HepG2 (cell line): ENCODE measurements around the gene ZNF416. TPM values are rescaled to one million over a fixed set of nuclear protein-coding genes. Genes with fewer than 3 reads are reported as not detected.

ENCODE experiments used
- AGO1 ChIP-seq: fragments of 200-400 bp; formaldehyde crosslinking; IDR thresholded peaks from 2 replicates; pipeline ENCODE4 v1.6.1; 2017; ENCODE audit warnings: mild to moderate bottlenecking, low read depth, low read length, moderate library complexity; ENCODE audit not compliant: poor library complexity, severe bottlenecking
- FOXJ3 ChIP-seq: sonication (generic); formaldehyde crosslinking; IDR thresholded peaks from 2 replicates; pipeline ENCODE4 v1.4.0; 2020; ENCODE audit warnings: missing genetic modification reagents, mild to moderate bottlenecking, borderline replicate concordance
- HDAC1 ChIP-seq: sonication (generic); formaldehyde crosslinking; IDR thresholded peaks from 2 replicates; pipeline ENCODE4 v1.5.1; 2020; ENCODE audit warnings: mild to moderate bottlenecking, missing genetic modification reagents
- HNRNPK ChIP-seq: fragments of 200-400 bp; formaldehyde crosslinking; IDR thresholded peaks from 2 replicates; pipeline ENCODE4 v1.6.1; 2018; ENCODE audit warnings: low read length, low read depth, moderate library complexity, mild to moderate bottlenecking; ENCODE audit not compliant: poor library complexity, severe bottlenecking
- MAFF ChIP-seq: IDR thresholded peaks from 2 replicates; pipeline ENCODE4 v1.6.1; 2011; ENCODE audit warnings: low read depth, low read length, improper control_type of control experiment
- MAFK ChIP-seq, 2 experiments: IDR thresholded peaks in 1 of 2; conservative IDR thresholded peaks in 1 of 2; 2 replicates each; pipeline ENCODE4 v1.6.1; 2011; ENCODE audit warnings: improper control_type of control experiment in 2 of 2, low read length in 2 of 2
- PAX8 ChIP-seq: sonication (generic); formaldehyde crosslinking; IDR thresholded peaks from 2 replicates; pipeline ENCODE4 v1.8.0; 2022; ENCODE audit warnings: mild to moderate bottlenecking, missing genetic modification reagents, borderline replicate concordance
- THAP11 ChIP-seq: IDR thresholded peaks from 2 replicates; pipeline ENCODE4 v1.6.1; 2016; ENCODE audit warnings: missing biosample characterization, missing genetic modification reagents
- ZMYM3 ChIP-seq: sonication (generic); formaldehyde crosslinking; IDR thresholded peaks from 2 replicates; pipeline ENCODE4 v1.5.1; 2020; ENCODE audit warnings: mild to moderate bottlenecking, missing genetic modification reagents
- ZNF343 ChIP-seq: sonication (generic); formaldehyde crosslinking; IDR thresholded peaks from 2 replicates; pipeline ENCODE4 v1.4.0; 2020; ENCODE audit warnings: mild to moderate bottlenecking, missing genetic modification reagents
- polyA plus RNA-seq, 8 experiments: library from polyadenylated mRNA; depleted of rRNA in 3 of 8; stranded (reverse) in 7 of 8; unstranded in 1 of 8; fragments of >200 nt; fragmentation: Illumina TruSeq in 4 of 8; extraction: Trizol in 4 of 8; gene quantifications; 2 replicates each; pipeline versions ENCODE4 v1.2.1 to v1.2.3, GENCODE V29; 2011 to 2016; ENCODE audit warnings: low read depth in 4 of 8, missing spikeins in 1 of 8, mixed read lengths in 1 of 8; ENCODE audit not compliant: insufficient read depth in 1 of 8
- total RNA-seq, 5 experiments: library from RNA; depleted of rRNA; stranded (reverse); fragments of >200 nt; fragmentation: Illumina TruSeq; extraction: Trizol; gene quantifications; 2 replicates each; pipeline ENCODE4 v1.2.3, GENCODE V29; 2016; ENCODE audit warnings: low read depth in 1 of 5
- TF ChIP-seq, protein P1 (sequence below): IDR thresholded peaks from 2 replicates; pipeline ENCODE4 v1.6.1; 2012; ENCODE audit warnings: inconsistent platforms
- TF ChIP-seq, protein P2 (sequence below), 2 experiments: sonication (generic) in 1 of 2; formaldehyde crosslinking in 1 of 2; IDR thresholded peaks; 2 replicates each; pipeline versions ENCODE4 v1.4.0 to v1.6.1; 2016 to 2020; ENCODE audit warnings: borderline replicate concordance in 1 of 2, low read depth in 1 of 2, mild to moderate bottlenecking in 1 of 2, missing genetic modification reagents in 1 of 2
- TF ChIP-seq, protein P3 (sequence below): sonication (generic); formaldehyde crosslinking; IDR thresholded peaks from 2 replicates; pipeline ENCODE4 v1.4.0; 2020; ENCODE audit warnings: missing genetic modification reagents
- TF ChIP-seq, protein P4 (sequence below): sonication (generic); formaldehyde crosslinking; IDR thresholded peaks from 2 replicates; pipeline ENCODE4 v1.4.0; 2020; ENCODE audit warnings: missing genetic modification reagents, borderline replicate concordance
- TF ChIP-seq, protein P5 (sequence below): sonication (generic); formaldehyde crosslinking; conservative IDR thresholded peaks from 2 replicates; pipeline ENCODE4 v1.8.0; 2022; ENCODE audit warnings: low read depth, missing genetic modification reagents
- TF ChIP-seq, protein P6 (sequence below): sonication (generic); formaldehyde crosslinking; IDR thresholded peaks from 2 replicates; pipeline ENCODE4 v1.4.0; 2020; ENCODE audit warnings: missing genetic modification reagents

Gene ZNF416
- total and polyA plus RNA-seq, 2 of the 13 experiments (the other 11 are each of a cell fraction or from before 2014, with no cell fraction given): 1.5 to 5.3 TPM

DNA sequence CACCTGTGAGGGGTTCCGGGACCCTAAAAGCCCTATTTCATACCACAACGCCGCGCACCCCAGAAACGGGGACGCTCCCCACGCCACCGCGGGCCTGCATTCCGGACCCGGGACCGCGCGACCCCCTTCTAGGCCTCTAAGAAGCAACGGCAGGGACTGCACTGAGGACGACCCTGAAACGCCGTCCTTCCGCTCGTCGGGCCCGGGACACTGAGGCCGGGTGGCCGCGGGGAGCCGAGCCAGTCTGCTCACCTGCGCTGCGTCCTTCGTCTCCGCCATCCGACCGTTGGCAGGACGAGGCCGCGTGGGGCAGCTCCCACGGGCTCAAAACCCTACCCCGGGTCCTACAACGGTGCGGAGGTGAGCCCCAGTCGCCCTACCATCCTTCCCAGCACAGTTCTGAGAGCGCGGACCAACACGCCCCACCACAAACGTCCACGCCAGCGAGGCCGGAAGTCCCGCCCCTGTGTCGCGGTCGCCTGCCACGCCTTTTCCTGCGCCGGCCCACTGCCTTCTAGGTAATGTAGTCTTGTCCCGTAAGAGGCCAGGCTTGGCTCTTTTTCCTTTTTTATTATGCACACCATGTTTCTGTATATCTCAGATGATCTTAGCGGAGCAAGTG lies 19.2 kb downstream of the ZNF416 start, which contains the start of gene ZNF550 (continued):
- TF ChIP-seq HDAC1: peak; percentile 91
- no peak for TF ChIP-seq FOXJ3 (CRISPR knock-in tag)
- TF ChIP-seq MAFF: no peak
- TF ChIP-seq THAP11 (CRISPR knock-in tag): peak; percentile 100
- TF ChIP-seq, protein P1, sequence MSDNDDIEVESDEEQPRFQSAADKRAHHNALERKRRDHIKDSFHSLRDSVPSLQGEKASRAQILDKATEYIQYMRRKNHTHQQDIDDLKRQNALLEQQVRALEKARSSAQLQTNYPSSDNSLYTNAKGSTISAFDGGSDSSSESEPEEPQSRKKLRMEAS: peak; percentile 74
- TF ChIP-seq, protein P2, sequence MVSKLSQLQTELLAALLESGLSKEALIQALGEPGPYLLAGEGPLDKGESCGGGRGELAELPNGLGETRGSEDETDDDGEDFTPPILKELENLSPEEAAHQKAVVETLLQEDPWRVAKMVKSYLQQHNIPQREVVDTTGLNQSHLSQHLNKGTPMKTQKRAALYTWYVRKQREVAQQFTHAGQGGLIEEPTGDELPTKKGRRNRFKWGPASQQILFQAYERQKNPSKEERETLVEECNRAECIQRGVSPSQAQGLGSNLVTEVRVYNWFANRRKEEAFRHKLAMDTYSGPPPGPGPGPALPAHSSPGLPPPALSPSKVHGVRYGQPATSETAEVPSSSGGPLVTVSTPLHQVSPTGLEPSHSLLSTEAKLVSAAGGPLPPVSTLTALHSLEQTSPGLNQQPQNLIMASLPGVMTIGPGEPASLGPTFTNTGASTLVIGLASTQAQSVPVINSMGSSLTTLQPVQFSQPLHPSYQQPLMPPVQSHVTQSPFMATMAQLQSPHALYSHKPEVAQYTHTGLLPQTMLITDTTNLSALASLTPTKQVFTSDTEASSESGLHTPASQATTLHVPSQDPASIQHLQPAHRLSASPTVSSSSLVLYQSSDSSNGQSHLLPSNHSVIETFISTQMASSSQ (IDR thresholded peaks at IDR 0.05; ENCODE audit: low read depth): no peak
- TF ChIP-seq, protein P2 (CRISPR knock-in tag; IDR thresholded peaks at IDR 0.05; ENCODE audit: borderline replicate concordance): no peak
- no peak for TF ChIP-seq ZMYM3
- TF ChIP-seq, protein P3, sequence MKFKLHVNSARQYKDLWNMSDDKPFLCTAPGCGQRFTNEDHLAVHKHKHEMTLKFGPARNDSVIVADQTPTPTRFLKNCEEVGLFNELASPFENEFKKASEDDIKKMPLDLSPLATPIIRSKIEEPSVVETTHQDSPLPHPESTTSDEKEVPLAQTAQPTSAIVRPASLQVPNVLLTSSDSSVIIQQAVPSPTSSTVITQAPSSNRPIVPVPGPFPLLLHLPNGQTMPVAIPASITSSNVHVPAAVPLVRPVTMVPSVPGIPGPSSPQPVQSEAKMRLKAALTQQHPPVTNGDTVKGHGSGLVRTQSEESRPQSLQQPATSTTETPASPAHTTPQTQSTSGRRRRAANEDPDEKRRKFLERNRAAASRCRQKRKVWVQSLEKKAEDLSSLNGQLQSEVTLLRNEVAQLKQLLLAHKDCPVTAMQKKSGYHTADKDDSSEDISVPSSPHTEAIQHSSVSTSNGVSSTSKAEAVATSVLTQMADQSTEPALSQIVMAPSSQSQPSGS (CRISPR knock-in tag): no peak
- TF ChIP-seq, protein P4, sequence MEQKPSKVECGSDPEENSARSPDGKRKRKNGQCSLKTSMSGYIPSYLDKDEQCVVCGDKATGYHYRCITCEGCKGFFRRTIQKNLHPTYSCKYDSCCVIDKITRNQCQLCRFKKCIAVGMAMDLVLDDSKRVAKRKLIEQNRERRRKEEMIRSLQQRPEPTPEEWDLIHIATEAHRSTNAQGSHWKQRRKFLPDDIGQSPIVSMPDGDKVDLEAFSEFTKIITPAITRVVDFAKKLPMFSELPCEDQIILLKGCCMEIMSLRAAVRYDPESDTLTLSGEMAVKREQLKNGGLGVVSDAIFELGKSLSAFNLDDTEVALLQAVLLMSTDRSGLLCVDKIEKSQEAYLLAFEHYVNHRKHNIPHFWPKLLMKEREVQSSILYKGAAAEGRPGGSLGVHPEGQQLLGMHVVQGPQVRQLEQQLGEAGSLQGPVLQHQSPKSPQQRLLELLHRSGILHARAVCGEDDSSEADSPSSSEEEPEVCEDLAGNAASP (CRISPR knock-in tag): peak; percentile 23; the same call in 1 of the 2 replicates
- TF ChIP-seq AGO1: no peak
- TF ChIP-seq HNRNPK: no peak
- TF ChIP-seq MAFK (conservative IDR thresholded peaks at IDR 0.05 in 1 of 2, IDR thresholded peaks at IDR 0.05 in 1 of 2; ENCODE audit: low read length in 2 of 2): no peak
- TF ChIP-seq, protein P5, sequence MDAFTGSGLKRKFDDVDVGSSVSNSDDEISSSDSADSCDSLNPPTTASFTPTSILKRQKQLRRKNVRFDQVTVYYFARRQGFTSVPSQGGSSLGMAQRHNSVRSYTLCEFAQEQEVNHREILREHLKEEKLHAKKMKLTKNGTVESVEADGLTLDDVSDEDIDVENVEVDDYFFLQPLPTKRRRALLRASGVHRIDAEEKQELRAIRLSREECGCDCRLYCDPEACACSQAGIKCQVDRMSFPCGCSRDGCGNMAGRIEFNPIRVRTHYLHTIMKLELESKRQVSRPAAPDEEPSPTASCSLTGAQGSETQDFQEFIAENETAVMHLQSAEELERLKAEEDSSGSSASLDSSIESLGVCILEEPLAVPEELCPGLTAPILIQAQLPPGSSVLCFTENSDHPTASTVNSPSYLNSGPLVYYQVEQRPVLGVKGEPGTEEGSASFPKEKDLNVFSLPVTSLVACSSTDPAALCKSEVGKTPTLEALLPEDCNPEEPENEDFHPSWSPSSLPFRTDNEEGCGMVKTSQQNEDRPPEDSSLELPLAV: no peak
- peak; percentile 28; the same call in 1 of the 2 replicates for TF ChIP-seq PAX8
- TF ChIP-seq, protein P6, sequence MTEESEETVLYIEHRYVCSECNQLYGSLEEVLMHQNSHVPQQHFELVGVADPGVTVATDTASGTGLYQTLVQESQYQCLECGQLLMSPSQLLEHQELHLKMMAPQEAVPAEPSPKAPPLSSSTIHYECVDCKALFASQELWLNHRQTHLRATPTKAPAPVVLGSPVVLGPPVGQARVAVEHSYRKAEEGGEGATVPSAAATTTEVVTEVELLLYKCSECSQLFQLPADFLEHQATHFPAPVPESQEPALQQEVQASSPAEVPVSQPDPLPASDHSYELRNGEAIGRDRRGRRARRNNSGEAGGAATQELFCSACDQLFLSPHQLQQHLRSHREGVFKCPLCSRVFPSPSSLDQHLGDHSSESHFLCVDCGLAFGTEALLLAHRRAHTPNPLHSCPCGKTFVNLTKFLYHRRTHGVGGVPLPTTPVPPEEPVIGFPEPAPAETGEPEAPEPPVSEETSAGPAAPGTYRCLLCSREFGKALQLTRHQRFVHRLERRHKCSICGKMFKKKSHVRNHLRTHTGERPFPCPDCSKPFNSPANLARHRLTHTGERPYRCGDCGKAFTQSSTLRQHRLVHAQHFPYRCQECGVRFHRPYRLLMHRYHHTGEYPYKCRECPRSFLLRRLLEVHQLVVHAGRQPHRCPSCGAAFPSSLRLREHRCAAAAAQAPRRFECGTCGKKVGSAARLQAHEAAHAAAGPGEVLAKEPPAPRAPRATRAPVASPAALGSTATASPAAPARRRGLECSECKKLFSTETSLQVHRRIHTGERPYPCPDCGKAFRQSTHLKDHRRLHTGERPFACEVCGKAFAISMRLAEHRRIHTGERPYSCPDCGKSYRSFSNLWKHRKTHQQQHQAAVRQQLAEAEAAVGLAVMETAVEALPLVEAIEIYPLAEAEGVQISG (CRISPR knock-in tag): peak; percentile 82
- 0 out of 2 replicates have a peak, but pooled peaks have one; percentile 55 for TF ChIP-seq ZNF343 (CRISPR knock-in tag)
